Cardiac fibroblast (primary cell): ENCODE data around the gene SUGCT.
A peak's percentile ranks its signal among the peaks of the same experiment; 100 is the strongest.

Source experiments
- DNase-seq, 2 donors: peaks; one replicate each; pipeline versions ENCODE4 v3.0.0 to v3.0.0-alpha.2; 2010; ENCODE audit warnings: low read depth in 2 of 2
- H3K4me3 ChIP-seq, 2 donors: replicated peaks in 1 of 2; 1 replicate in 1 of 2; 2 replicates in 1 of 2; pipeline ENCODE4 v1.5.1; 2011; ENCODE audit warnings: low read depth in 2 of 2, low read length in 2 of 2, mild to moderate bottlenecking in 2 of 2, moderate library complexity in 1 of 2
- CTCF ChIP-seq: IDR thresholded peaks from one replicate; pipeline ENCODE4 v1.5.1; 2011; ENCODE audit warnings: low read depth, mild to moderate bottlenecking, low read length, inconsistent platforms

Gene SUGCT

GRCh38 chr7:40572810-40573465 lies 438.1 kb downstream of the SUGCT start:
- no peak overlapping the region for H3K4me3 ChIP-seq
- DNase-seq, result peak; percentile 71 to 86
- no peak for TF ChIP-seq CTCF

GRCh38 chr7:40579401-40579800 lies 444.6 kb downstream of the SUGCT start:
- peak; percentile 13 to 59 for DNase-seq
- no peak overlapping the region for H3K4me3 ChIP-seq
- peak; percentile 8 for TF ChIP-seq CTCF

- no peak for TF ChIP-seq CTCF
- no peak overlapping the region for H3K4me3 ChIP-seq
- DNase-seq, result no peak
Measured at GRCh38 chr7:40580776-40581175, 446.0 kb downstream of the SUGCT start.

GRCh38 chr7:40582539-40582938 lies 447.7 kb downstream of the SUGCT start:
- no peak for DNase-seq
- TF ChIP-seq CTCF, result no peak
- no peak overlapping the region for H3K4me3 ChIP-seq

- no peak overlapping the region for H3K4me3 ChIP-seq
- no peak for TF ChIP-seq CTCF
- peak in 1 of 2 donors; percentile 65 for DNase-seq
Measured at GRCh38 chr7:40583667-40584444, 449.1 kb downstream of the SUGCT start.

GRCh38 chr7:40584667-40585433 lies 450.0 kb downstream of the SUGCT start:
- DNase-seq, result peak in 1 of 2 donors; percentile 40
- no peak overlapping the region for H3K4me3 ChIP-seq
- no peak for TF ChIP-seq CTCF
